GM10266 (cell line): Measurements from ENCODE around the gene CDAN1.

ENCODE experiments used
- DNase-seq: peaks from one replicate; pipeline ENCODE4 v3.0.0; 2012; ENCODE audit errors: extremely low spot score
- TF ChIP-seq, protein P1 (sequence below): IDR thresholded peaks from 2 replicates; pipeline ENCODE4 v1.5.1; 2012; ENCODE audit warnings: mild to moderate bottlenecking, low read depth; ENCODE audit not compliant: control insufficient read depth, insufficient read depth; ENCODE audit errors: missing control alignments

CDAN1 gene

DNA sequence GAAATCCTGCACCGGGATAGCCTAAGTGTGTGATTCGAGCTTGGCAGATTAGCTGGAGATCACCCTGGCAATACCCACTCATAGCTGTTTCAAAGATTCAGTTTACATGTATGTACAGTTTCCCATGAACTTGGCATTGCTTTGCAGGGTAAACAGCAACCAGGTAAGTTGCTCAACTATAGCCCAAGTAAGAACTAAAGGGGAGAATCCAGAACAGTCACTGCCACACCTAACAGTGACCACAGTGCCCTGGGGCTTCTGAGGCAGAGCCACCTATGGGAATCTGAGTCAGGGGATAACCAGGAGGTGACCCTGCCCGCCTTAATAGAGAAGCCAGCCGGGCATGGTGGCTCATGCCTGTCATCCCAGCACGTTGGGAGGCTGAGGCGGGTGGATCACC, 15.9 kb downstream of the CDAN1 start:
- DNase-seq: no peak
- TF ChIP-seq, protein P1, sequence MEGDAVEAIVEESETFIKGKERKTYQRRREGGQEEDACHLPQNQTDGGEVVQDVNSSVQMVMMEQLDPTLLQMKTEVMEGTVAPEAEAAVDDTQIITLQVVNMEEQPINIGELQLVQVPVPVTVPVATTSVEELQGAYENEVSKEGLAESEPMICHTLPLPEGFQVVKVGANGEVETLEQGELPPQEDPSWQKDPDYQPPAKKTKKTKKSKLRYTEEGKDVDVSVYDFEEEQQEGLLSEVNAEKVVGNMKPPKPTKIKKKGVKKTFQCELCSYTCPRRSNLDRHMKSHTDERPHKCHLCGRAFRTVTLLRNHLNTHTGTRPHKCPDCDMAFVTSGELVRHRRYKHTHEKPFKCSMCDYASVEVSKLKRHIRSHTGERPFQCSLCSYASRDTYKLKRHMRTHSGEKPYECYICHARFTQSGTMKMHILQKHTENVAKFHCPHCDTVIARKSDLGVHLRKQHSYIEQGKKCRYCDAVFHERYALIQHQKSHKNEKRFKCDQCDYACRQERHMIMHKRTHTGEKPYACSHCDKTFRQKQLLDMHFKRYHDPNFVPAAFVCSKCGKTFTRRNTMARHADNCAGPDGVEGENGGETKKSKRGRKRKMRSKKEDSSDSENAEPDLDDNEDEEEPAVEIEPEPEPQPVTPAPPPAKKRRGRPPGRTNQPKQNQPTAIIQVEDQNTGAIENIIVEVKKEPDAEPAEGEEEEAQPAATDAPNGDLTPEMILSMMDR: no peak

DNA sequence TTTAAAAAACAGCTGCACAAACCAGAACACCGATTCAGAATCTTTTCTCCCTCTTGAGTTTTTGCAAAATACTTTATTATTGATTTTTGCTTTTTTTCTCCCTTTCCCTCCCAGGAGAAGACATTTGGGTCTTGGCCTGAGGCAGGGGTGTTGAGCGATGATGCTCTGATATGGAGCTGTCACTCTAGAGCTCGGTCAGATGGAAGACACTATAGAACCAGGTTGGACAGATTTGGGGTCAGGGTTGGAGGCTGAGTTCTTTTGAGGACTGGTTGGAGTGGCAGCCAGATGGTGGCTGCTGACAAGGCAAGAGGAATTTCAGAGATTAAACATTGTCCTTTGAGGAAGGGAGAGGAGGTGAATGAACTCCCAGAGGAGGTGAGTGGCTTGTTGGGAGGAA, 16.9 kb downstream of the CDAN1 start:
- TF ChIP-seq, protein P1: no peak
- no peak for DNase-seq

DNA sequence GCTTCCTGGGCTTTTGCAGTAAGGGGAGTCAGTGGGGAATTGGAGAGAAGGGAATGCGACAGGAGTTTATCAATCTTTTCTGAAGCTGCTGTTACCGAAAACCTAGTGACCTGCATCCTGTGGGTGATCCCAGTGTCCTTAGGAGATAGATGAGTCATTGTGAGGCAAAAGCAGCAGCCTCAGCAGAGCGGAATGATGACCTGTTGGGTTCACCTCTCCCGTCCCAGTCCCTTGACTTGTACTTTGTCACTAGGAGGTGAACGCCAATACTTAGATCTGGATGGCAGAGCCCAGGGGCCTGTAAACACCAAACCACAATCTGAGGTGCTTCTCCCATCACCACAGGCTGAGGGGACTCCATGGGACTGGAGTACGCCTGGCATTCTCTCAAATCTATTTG, 17.9 kb downstream of the CDAN1 start:
- TF ChIP-seq, protein P1: no peak
- no peak for DNase-seq

- TF ChIP-seq, protein P1: no peak
- no peak for DNase-seq
Measured at GRCh38 chr15:42716626-42717025, 20.3 kb downstream of the CDAN1 start.

DNA sequence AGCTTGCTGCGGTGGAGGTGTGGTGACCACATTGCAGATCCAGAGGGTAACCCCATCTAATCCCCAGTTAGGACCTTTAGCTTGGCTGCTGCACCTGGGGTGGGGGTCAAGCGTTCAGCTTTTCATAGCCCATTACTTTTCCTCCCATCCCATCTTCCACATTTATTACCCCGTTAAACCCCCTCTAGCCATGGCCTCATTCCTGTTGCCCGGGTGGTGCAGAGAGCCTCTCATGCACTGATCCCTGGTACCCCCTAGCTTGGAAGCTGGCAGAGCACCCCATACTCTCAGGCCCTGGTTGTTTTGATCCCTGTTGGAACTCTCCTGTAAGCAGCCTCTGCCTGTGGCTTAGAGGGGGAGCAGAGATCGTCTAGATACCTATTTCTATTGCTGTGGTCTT, 20.8 kb downstream of the CDAN1 start:
- TF ChIP-seq, protein P1: no peak
- DNase-seq: no peak

GRCh38 chr15:42712584-42712983, 24.3 kb downstream of the CDAN1 start:
- TF ChIP-seq, protein P1: no peak
- DNase-seq: no peak

GRCh38 chr15:42711746-42712145, 25.2 kb downstream of the CDAN1 start:
- no peak for DNase-seq
- TF ChIP-seq, protein P1: no peak

GRCh38 chr15:42710662-42711061, 26.3 kb downstream of the CDAN1 start:
- TF ChIP-seq, protein P1: no peak
- no peak for DNase-seq
